CD4-positive, CD25-positive, alpha-beta regulatory T cell (primary cell): ENCODE results near the gene UPK1B. TPM values are rescaled to one million over a fixed set of nuclear protein-coding genes. Genes with fewer than 3 reads are reported as not detected.
"Not testable (repeated sequence)": the region's sequence is repeated elsewhere in the genome, so short reads cannot be mapped to it uniquely, and the experiment has no call there.

ENCODE experiments used
- ATAC-seq, 2 donors: fragments of 150-1000 bp; cut with Tn5 transposase; one replicate each; pipeline ENCODE4 v1.10.0; 2021; ENCODE audit warnings: low read depth in 2 of 2, moderate number of reproducible peaks in 2 of 2, moderate library complexity in 1 of 2
- DNase-seq, 3 donors: peaks; one replicate each; pipeline versions ENCODE4 v3.0.0 to v3.0.0-alpha.2; 2012 to 2022; ENCODE audit warnings: mixed read lengths in 1 of 3
- H3K27ac ChIP-seq: one replicate; pipeline ENCODE4 v1.7.0; 2013; ENCODE audit warnings: mild to moderate bottlenecking, low read length; ENCODE audit not compliant: insufficient read depth, poor library complexity, severe bottlenecking
- H3K27me3 ChIP-seq: one replicate; pipeline ENCODE4 v1.7.0; 2013; ENCODE audit warnings: low read length; ENCODE audit not compliant: control insufficient read depth, insufficient read depth
- H3K36me3 ChIP-seq: one replicate; pipeline ENCODE4 v1.7.0; 2013; ENCODE audit warnings: mild to moderate bottlenecking, low read length, moderate library complexity; ENCODE audit not compliant: control insufficient read depth, insufficient read depth
- H3K4me1 ChIP-seq: 2 replicates; pipeline ENCODE4 v1.7.0; 2013; ENCODE audit warnings: mild to moderate bottlenecking, low read length; ENCODE audit not compliant: insufficient read depth, control insufficient read depth, poor library complexity, severe bottlenecking
- H3K4me3 ChIP-seq: one replicate; pipeline ENCODE4 v1.7.0; 2013; ENCODE audit warnings: low read depth, mild to moderate bottlenecking, low read length, moderate library complexity
- H3K9me3 ChIP-seq, 2 experiments: 1 replicate in 1 of 2; 2 replicates in 1 of 2; pipeline ENCODE4 v1.7.0; 2013; ENCODE audit warnings: low read length in 2 of 2, mild to moderate bottlenecking in 1 of 2, moderate library complexity in 1 of 2; ENCODE audit not compliant: control insufficient read depth in 2 of 2
- H3K27ac Mint-ChIP-seq, 3 donors: one replicate each; pipeline ENCODE4 v1.8.0; 2020 to 2022; ENCODE audit warnings: mild to moderate bottlenecking in 3 of 3, mixed read lengths in 3 of 3, moderate library complexity in 2 of 3
- H3K27me3 Mint-ChIP-seq: one replicate; pipeline ENCODE4 v1.8.0; 2022; ENCODE audit warnings: mild to moderate bottlenecking, mixed read lengths
- H3K36me3 Mint-ChIP-seq: one replicate; pipeline ENCODE4 v1.8.0; 2020; ENCODE audit warnings: mixed read lengths
- H3K4me1 Mint-ChIP-seq, 4 donors: one replicate each; pipeline ENCODE4 v1.8.0; 2020 to 2022; ENCODE audit warnings: mixed read lengths in 4 of 4, mild to moderate bottlenecking in 1 of 4
- H3K4me3 Mint-ChIP-seq, 4 donors: one replicate each; pipeline ENCODE4 v1.8.0; 2020 to 2022; ENCODE audit warnings: mild to moderate bottlenecking in 4 of 4, mixed read lengths in 4 of 4, moderate library complexity in 3 of 4
- H3K9me3 Mint-ChIP-seq, 7 donors: one replicate each; pipeline ENCODE4 v1.8.0; 2020 to 2022; ENCODE audit warnings: mixed read lengths in 7 of 7, mild to moderate bottlenecking in 3 of 7, moderate library complexity in 2 of 7
- polyA plus RNA-seq, 4 donors: library from polyadenylated mRNA; unstranded; fragments of 300-500 nt; fragmentation: Illumina TruSeq; gene quantifications; one replicate each; pipeline ENCODE4 v1.2.3, GENCODE V29; 2021
- total RNA-seq: library from RNA; stranded (reverse); gene quantifications from one replicate; pipeline ENCODE4 v1.2.3, GENCODE V29; 2022

UPK1B gene
- total and polyA plus RNA-seq, 5 donors from 2014 or later = not detected

DNA sequence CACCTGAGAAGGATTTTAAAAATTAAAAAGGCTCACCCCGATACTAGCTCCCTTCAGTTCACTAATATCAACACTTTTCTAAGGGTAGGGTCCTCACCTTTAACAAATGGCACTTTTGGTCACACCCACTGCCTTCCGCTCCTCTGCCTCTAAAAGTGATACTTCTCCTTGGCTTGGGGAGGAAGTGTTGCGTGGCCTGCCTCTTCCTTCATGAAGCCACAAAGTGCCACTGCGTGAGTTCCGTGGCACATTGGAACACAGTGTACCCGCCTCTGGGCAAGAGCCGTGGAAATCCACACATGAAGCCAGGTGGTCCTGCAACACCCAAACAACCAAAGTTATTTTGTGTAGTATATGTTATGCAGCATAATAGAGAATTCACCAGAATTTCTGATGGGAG is 63.4 kb downstream of the UPK1B start:
- no peak overlapping the region for H3K27ac Mint-ChIP-seq
- H3K27me3 Mint-ChIP-seq = no peaks in the 10 kb centered on the region
- no peak overlapping the region for H3K27ac ChIP-seq
- H3K9me3 Mint-ChIP-seq = peaks cover 0 to 2% (median 0%) of the 10 kb centered on the region in 7 donors
- no peaks in the 10 kb centered on the region for H3K9me3 ChIP-seq
- no peak overlapping the region for H3K4me3 ChIP-seq
- H3K36me3 ChIP-seq = peaks cover 30% of the 10 kb centered on the region
- no peaks in the 10 kb centered on the region for H3K27me3 ChIP-seq
- peaks cover 39% of the 10 kb centered on the region for H3K4me1 ChIP-seq
- DNase-seq = no peak
- H3K36me3 Mint-ChIP-seq = peaks cover 30% of the 10 kb centered on the region
- H3K4me1 Mint-ChIP-seq = peaks cover 34 to 65% (median 52%) of the 10 kb centered on the region in 4 donors
- ATAC-seq = no peak
- H3K4me3 Mint-ChIP-seq = peak overlapping the region in 2 of 4 donors; percentile 72 to 87

- H3K4me1 Mint-ChIP-seq = peaks cover 30 to 61% (median 47%) of the 10 kb centered on the region in 4 donors
Observed at GRCh38 chr3:119237299-119237698, 63.9 kb downstream of the UPK1B start.

DNA sequence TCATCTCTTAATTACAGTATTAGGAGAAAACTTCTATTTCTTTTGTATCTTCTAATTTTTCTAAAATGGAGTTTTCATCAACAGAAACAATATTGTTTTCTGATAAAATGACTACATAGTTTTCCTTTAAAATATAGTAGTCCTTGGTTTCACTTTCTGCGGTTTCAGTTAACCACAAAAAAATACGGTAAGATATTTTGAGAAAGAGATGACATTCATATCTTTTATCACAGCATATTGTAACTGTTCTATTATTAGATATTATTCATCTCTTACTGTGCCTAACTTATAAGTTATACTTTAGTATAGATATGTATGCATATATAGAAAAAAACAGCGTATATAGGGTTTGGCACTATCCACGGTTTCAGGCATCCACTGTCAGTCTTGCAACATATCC is 65.0 kb downstream of the UPK1B start:
- Histone ChIP-seq H3K27me3 (no peaks in the 10 kb centered on the region), H3K27ac (peak overlapping the region; percentile 51), H3K4me1 (peaks cover 39% of the 10 kb centered on the region), H3K4me3 (peak overlapping the region; percentile 38), H3K36me3 (peaks cover 24% of the 10 kb centered on the region), H3K9me3 (no peaks in the 10 kb centered on the region)
- H3K36me3 Mint-ChIP-seq = peaks cover 26% of the 10 kb centered on the region
- H3K9me3 Mint-ChIP-seq = peaks cover 0 to 2% (median 0%) of the 10 kb centered on the region in 7 donors
- H3K27ac Mint-ChIP-seq = no peak overlapping the region
- H3K4me3 Mint-ChIP-seq = peak overlapping the region; percentile 62 to 87 (median 74)
- H3K27me3 Mint-ChIP-seq = no peaks in the 10 kb centered on the region
- H3K4me1 Mint-ChIP-seq = peaks cover 28 to 59% (median 44%) of the 10 kb centered on the region in 4 donors
- DNase-seq (no peak), ATAC-seq (no peak)

More at GRCh38 chr3:119237299-119237698, 63.9 kb downstream of the UPK1B start:
- DNase-seq = no peak
- Histone ChIP-seq H3K4me1 (peaks cover 39% of the 10 kb centered on the region), H3K36me3 (peaks cover 30% of the 10 kb centered on the region), H3K4me3 (no peak overlapping the region), H3K27me3 (no peaks in the 10 kb centered on the region), H3K9me3 (no peaks in the 10 kb centered on the region), H3K27ac (no peak overlapping the region)
- H3K27ac Mint-ChIP-seq = no peak overlapping the region
- no peaks in the 10 kb centered on the region for H3K27me3 Mint-ChIP-seq
- H3K9me3 Mint-ChIP-seq = peaks cover 0 to 2% (median 0%) of the 10 kb centered on the region in 7 donors
- peaks cover 30% of the 10 kb centered on the region for H3K36me3 Mint-ChIP-seq
- H3K4me3 Mint-ChIP-seq = peak overlapping the region in 2 of 4 donors; percentile 47 to 87
- no peak for ATAC-seq

DNA sequence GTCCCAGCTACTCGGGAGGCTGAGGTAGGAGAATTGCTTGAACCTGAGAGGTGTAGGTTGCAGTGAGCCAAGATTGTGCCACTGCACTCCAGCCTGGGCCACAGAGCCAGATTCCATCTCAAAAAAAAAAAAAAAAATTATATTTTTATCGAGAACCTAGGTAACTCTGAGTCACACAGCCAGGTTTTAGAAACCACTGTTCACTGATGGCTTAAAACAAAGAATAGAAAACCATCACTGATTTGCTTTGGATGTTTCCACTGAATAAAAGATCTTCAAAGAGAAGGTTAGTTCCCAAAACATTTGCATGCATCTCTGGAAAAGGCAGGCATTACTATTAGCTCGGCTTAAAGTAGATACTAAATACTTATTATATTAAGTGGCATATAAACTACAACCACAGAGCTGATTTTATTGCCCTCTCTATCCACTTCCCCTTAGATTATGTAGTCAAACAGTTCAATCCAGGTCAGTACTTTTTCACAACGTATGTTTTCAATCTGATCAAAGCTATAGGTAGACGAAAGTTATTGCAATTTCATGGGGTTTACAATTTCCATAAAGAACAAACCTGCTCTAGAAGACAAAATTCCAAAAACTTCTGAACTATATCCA is 65.9 kb downstream of the UPK1B start:
- DNase-seq = peak in 1 of 3 donors; percentile 34

GRCh38 chr3:119240101-119240590 is 66.7 kb downstream of the UPK1B start:
- Histone ChIP-seq H3K36me3 (peaks cover 17% of the 10 kb centered on the region), H3K9me3 (no peaks in the 10 kb centered on the region), H3K4me1 (peaks cover 39% of the 10 kb centered on the region), H3K27ac (peak overlapping the region; percentile 75), H3K4me3 (peak overlapping the region; percentile 84), H3K27me3 (no peaks in the 10 kb centered on the region)
- H3K27me3 Mint-ChIP-seq = no peaks in the 10 kb centered on the region
- peak overlapping the region; percentile 43 to 86 (median 81) for H3K27ac Mint-ChIP-seq
- DNase-seq (peak; percentile 10 to 46 (median 18)), ATAC-seq (no peak)
- H3K36me3 Mint-ChIP-seq = peaks cover 16% of the 10 kb centered on the region
- peaks cover 24 to 54% (median 35%) of the 10 kb centered on the region in 4 donors for H3K4me1 Mint-ChIP-seq
- H3K4me3 Mint-ChIP-seq = peak overlapping the region; percentile 75 to 99 (median 90)
- peaks cover 0 to 2% (median 0%) of the 10 kb centered on the region in 7 donors for H3K9me3 Mint-ChIP-seq

More for the DNA sequence above, 65.9 kb downstream of the UPK1B start:
- Mint-ChIP-seq H3K9me3 (peaks cover 0 to 2% (median 0%) of the 10 kb centered on the region in 7 donors), H3K4me3 (peak overlapping the region; percentile 75 to 99 (median 90)), H3K27me3 (no peaks in the 10 kb centered on the region), H3K36me3 (peaks cover 24% of the 10 kb centered on the region), H3K27ac (peak overlapping the region; percentile 51 to 86 (median 80)), H3K4me1 (peaks cover 28 to 59% (median 41%) of the 10 kb centered on the region in 4 donors)
- Histone ChIP-seq H3K4me1 (peaks cover 39% of the 10 kb centered on the region), H3K27me3 (no peaks in the 10 kb centered on the region), H3K36me3 (peaks cover 19% of the 10 kb centered on the region), H3K4me3 (peak overlapping the region; percentile 84), H3K27ac (peak overlapping the region; percentile 51), H3K9me3 (no peaks in the 10 kb centered on the region)
- no peak for ATAC-seq

DNA sequence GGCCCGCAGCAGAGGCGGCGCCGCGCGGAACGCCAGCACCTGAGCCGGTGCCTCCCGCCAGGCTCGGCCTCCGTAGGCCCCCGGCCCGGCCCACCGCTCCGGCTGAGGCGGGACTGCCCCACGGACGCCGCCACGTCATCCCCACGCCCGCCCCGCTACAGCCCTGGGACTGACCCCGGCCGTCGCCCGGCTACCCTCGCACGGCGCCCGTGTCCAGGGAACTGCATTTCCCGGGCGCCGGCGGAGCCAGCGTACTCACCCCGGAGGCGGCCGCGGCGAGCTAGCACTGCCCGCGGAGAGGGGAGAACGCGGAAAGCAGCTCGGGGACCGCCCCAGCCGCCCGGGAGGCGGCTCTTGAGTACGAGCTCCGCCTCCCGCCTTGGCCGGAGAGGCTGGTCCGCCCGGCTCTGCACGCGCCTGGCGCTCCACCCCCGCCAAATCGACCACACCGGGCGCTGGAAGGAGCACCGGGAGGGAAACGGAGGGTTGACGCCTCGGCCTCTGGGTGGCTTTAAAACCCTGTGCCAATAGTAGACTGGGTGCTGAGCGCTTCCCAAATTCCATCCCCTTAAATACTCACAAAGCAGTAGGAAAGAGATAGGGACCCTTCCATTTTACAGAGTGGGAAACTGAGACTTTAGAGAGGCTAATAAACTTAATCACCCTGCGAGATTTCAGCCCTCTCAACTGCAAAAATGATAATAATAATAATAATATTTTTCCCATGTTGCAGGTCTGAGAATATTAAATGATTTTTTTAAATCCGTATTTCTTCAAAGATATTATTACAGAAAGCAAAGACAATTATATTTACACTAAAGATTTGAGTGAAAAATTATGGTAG is 67.4 kb downstream of the UPK1B start, which contains the start of gene B4GALT4:
Gene B4GALT4 (minus strand): TSS at position 288 of the 844 bp plus-strand sequence. CDS start 10,779 bp downstream, outside the sequence.
- Mint-ChIP-seq H3K36me3 (peaks cover 9% of the 10 kb centered on the region), H3K4me3 (peak within 1 kb of the TSS; percentile 75 to 99 (median 90)), H3K27me3 (no peaks in the 10 kb centered on the region), H3K27ac (peak within 1 kb of the TSS; percentile 80 to 86 (median 81)), H3K4me1 (peaks cover 23 to 47% (median 32%) of the 10 kb centered on the region in 4 donors), H3K9me3 (peaks cover 0 to 3% (median 0%) of the 10 kb centered on the region in 7 donors)
- ATAC-seq (peak; percentile 69 to 72), DNase-seq (peak; percentile 51 to 86 (median 64))
- Histone ChIP-seq H3K4me1 (peaks cover 39% of the 10 kb centered on the region), H3K9me3 (no peaks in the 10 kb centered on the region), H3K36me3 (peaks cover 10% of the 10 kb centered on the region), H3K27me3 (no peaks in the 10 kb centered on the region), H3K4me3 (peak within 1 kb of the TSS; percentile 84), H3K27ac (peak within 1 kb of the TSS; percentile 75)

- not testable (repeated sequence) for H3K27me3 Mint-ChIP-seq, H3K9me3 Mint-ChIP-seq, H3K27ac Mint-ChIP-seq, H3K36me3 ChIP-seq, H3K27ac ChIP-seq, H3K4me3 Mint-ChIP-seq, DNase-seq, H3K27me3 ChIP-seq, H3K9me3 ChIP-seq, H3K4me3 ChIP-seq, H3K36me3 Mint-ChIP-seq, ATAC-seq
- H3K4me1 Mint-ChIP-seq = peaks cover 16 to 30% (median 20%) of the 10 kb centered on the region in 4 donors
- H3K4me1 ChIP-seq = peaks cover 29% of the 10 kb centered on the region
Observed at GRCh38 chr3:119242387-119243057, 69.1 kb downstream of the UPK1B start.
